Activated naive CD4-positive, alpha-beta T cell treated with anti-CD3 and anti-CD28 coated beads, Interleukin-2, amount 10 ng/mL, durations not matched to agents 7 days and 5 days (primary cell): Measurements from ENCODE around the gene PLCG2.
"Not testable (repeated sequence)": the region's sequence is repeated elsewhere in the genome, so short reads cannot be mapped to it uniquely, and the experiment has no call there.

Source experiments
- CTCF ChIA-PET: fragments of 350-600 bp; sonication (Branson Sonifier 250); formaldehyde crosslinking; loops from one replicate; lab custom pipeline; 2021; ENCODE audit warnings: antibody characterized with exemption; lab: Charles Lee
- DNase-seq: peaks from one replicate; pipeline ENCODE4 v3.0.0-alpha.2; 2020
- H3K27ac Mint-ChIP-seq: one replicate; pipeline ENCODE4 v1.8.0; 2021; ENCODE audit warnings: mild to moderate bottlenecking, moderate library complexity, mixed read lengths
- H3K27me3 Mint-ChIP-seq: one replicate; pipeline ENCODE4 v1.8.0; 2021; ENCODE audit warnings: mild to moderate bottlenecking, mixed read lengths
- H3K36me3 Mint-ChIP-seq: one replicate; pipeline ENCODE4 v1.8.0; 2021; ENCODE audit warnings: mixed read lengths
- H3K4me1 Mint-ChIP-seq: one replicate; pipeline ENCODE4 v1.8.0; 2021; ENCODE audit warnings: mixed read lengths
- H3K4me3 Mint-ChIP-seq: one replicate; pipeline ENCODE4 v1.8.0; 2021; ENCODE audit warnings: mild to moderate bottlenecking, moderate library complexity, mixed read lengths
- H3K9me3 Mint-ChIP-seq: one replicate; pipeline ENCODE4 v1.8.0; 2021; ENCODE audit warnings: mixed read lengths

Gene PLCG2

GRCh38 chr16:81925016-81925415 is 145.9 kb downstream of the PLCG2 start:
- Mint-ChIP-seq H3K4me3 (no peak overlapping the region), H3K27ac (no peak overlapping the region), H3K27me3 (no peaks in the 10 kb centered on the region), H3K4me1 (peaks cover 5% of the 10 kb centered on the region), H3K9me3 (no peaks in the 10 kb centered on the region), H3K36me3 (no peaks in the 10 kb centered on the region)
- CTCF ChIA-PET: no interaction called here
- DNase-seq: no peak

GRCh38 chr16:81926036-81926435 is 146.9 kb downstream of the PLCG2 start:
- no peaks in the 10 kb centered on the region for H3K9me3 Mint-ChIP-seq
- CTCF ChIA-PET: interaction anchor here (1.3 kb wide), 1 partner anchor 304 kb away, joined by 3 read pairs; no protein-coding TSS in a partner anchor
- no peak overlapping the region for H3K4me3 Mint-ChIP-seq
- no peaks in the 10 kb centered on the region for H3K36me3 Mint-ChIP-seq
- no peak for DNase-seq
- no peaks in the 10 kb centered on the region for H3K27me3 Mint-ChIP-seq
- peak overlapping the region; percentile 4 for H3K27ac Mint-ChIP-seq
- peaks cover 5% of the 10 kb centered on the region for H3K4me1 Mint-ChIP-seq

- no peaks in the 10 kb centered on the region for H3K27me3 Mint-ChIP-seq
- no peaks in the 10 kb centered on the region for H3K9me3 Mint-ChIP-seq
- CTCF ChIA-PET: no interaction called here
- no peak overlapping the region for H3K27ac Mint-ChIP-seq
- H3K4me3 Mint-ChIP-seq: no peak overlapping the region
- peaks cover 5% of the 10 kb centered on the region for H3K4me1 Mint-ChIP-seq
- no peaks in the 10 kb centered on the region for H3K36me3 Mint-ChIP-seq
- no peak for DNase-seq
These were observed 148.6 kb downstream of the PLCG2 start for GRCh38 chr16:81927561-81928185.

GRCh38 chr16:81928271-81928918 is 149.3 kb downstream of the PLCG2 start:
- Mint-ChIP-seq H3K9me3 (no peaks in the 10 kb centered on the region), H3K27ac (no peak overlapping the region), H3K27me3 (no peaks in the 10 kb centered on the region), H3K36me3 (no peaks in the 10 kb centered on the region), H3K4me1 (peaks cover 5% of the 10 kb centered on the region), H3K4me3 (no peak overlapping the region)
- CTCF ChIA-PET: no interaction called here
- no peak for DNase-seq

- H3K27me3 Mint-ChIP-seq: no peaks in the 10 kb centered on the region
- H3K36me3 Mint-ChIP-seq: no peaks in the 10 kb centered on the region
- no peak overlapping the region for H3K4me3 Mint-ChIP-seq
- H3K4me1 Mint-ChIP-seq: peaks cover 5% of the 10 kb centered on the region
- CTCF ChIA-PET: no interaction called here
- no peak overlapping the region for H3K27ac Mint-ChIP-seq
- DNase-seq: no peak
- H3K9me3 Mint-ChIP-seq: no peaks in the 10 kb centered on the region
These were observed 149.9 kb downstream of the PLCG2 start for GRCh38 chr16:81928975-81929374.

- no peaks in the 10 kb centered on the region for H3K27me3 Mint-ChIP-seq
- H3K4me3 Mint-ChIP-seq: no peak overlapping the region
- no peak overlapping the region for H3K27ac Mint-ChIP-seq
- no peaks in the 10 kb centered on the region for H3K9me3 Mint-ChIP-seq
- peaks cover 5% of the 10 kb centered on the region for H3K4me1 Mint-ChIP-seq
- CTCF ChIA-PET: interaction anchor here (0.7 kb wide), 1 partner anchor 44 kb away, joined by 3 read pairs; no protein-coding TSS in a partner anchor
- no peak for DNase-seq
- no peaks in the 10 kb centered on the region for H3K36me3 Mint-ChIP-seq
These were observed 150.8 kb downstream of the PLCG2 start for GRCh38 chr16:81929841-81930240.

GRCh38 chr16:81931927-81932326 is 152.8 kb downstream of the PLCG2 start:
- H3K4me1 Mint-ChIP-seq: peaks cover 5% of the 10 kb centered on the region
- H3K36me3 Mint-ChIP-seq: no peaks in the 10 kb centered on the region
- no peaks in the 10 kb centered on the region for H3K27me3 Mint-ChIP-seq
- CTCF ChIA-PET: no interaction called here
- H3K27ac Mint-ChIP-seq: no peak overlapping the region
- H3K9me3 Mint-ChIP-seq: no peaks in the 10 kb centered on the region
- DNase-seq: no peak
- no peak overlapping the region for H3K4me3 Mint-ChIP-seq

GRCh38 chr16:81932668-81933067 is 153.6 kb downstream of the PLCG2 start:
- H3K27me3 Mint-ChIP-seq: no peaks in the 10 kb centered on the region
- no peak overlapping the region for H3K27ac Mint-ChIP-seq
- CTCF ChIA-PET: no interaction called here
- peaks cover 5% of the 10 kb centered on the region for H3K4me1 Mint-ChIP-seq
- DNase-seq: no peak
- no peaks in the 10 kb centered on the region for H3K36me3 Mint-ChIP-seq
- H3K9me3 Mint-ChIP-seq: no peaks in the 10 kb centered on the region
- H3K4me3 Mint-ChIP-seq: no peak overlapping the region

- no peak overlapping the region for H3K4me3 Mint-ChIP-seq
- no peaks in the 10 kb centered on the region for H3K36me3 Mint-ChIP-seq
- H3K9me3 Mint-ChIP-seq: no peaks in the 10 kb centered on the region
- peaks cover 5% of the 10 kb centered on the region for H3K4me1 Mint-ChIP-seq
- no peak for DNase-seq
- CTCF ChIA-PET: no interaction called here
- H3K27me3 Mint-ChIP-seq: no peaks in the 10 kb centered on the region
- H3K27ac Mint-ChIP-seq: no peak overlapping the region
These were observed 154.3 kb downstream of the PLCG2 start for GRCh38 chr16:81933361-81933760.

GRCh38 chr16:81934711-81935110 is 155.6 kb downstream of the PLCG2 start:
- CTCF ChIA-PET, H3K27ac Mint-ChIP-seq, H3K36me3 Mint-ChIP-seq, H3K27me3 Mint-ChIP-seq, H3K4me3 Mint-ChIP-seq, DNase-seq, H3K4me1 Mint-ChIP-seq, H3K9me3 Mint-ChIP-seq: not testable (repeated sequence)

GRCh38 chr16:81936209-81937000 is 157.3 kb downstream of the PLCG2 start:
- Mint-ChIP-seq H3K9me3 (no peaks in the 10 kb centered on the region), H3K36me3 (no peaks in the 10 kb centered on the region), H3K4me3 (no peak overlapping the region), H3K27me3 (no peaks in the 10 kb centered on the region), H3K27ac (no peak overlapping the region), H3K4me1 (no peaks in the 10 kb centered on the region)
- CTCF ChIA-PET: no interaction called here
- DNase-seq: no peak

- Mint-ChIP-seq H3K36me3 (no peaks in the 10 kb centered on the region), H3K27ac (no peak overlapping the region)
- CTCF ChIA-PET: no interaction called here
These were observed 158.4 kb downstream of the PLCG2 start for GRCh38 chr16:81937305-81938038.

GRCh38 chr16:81938326-81939163 is 159.5 kb downstream of the PLCG2 start:
- H3K4me3 Mint-ChIP-seq: no peak overlapping the region
- H3K9me3 Mint-ChIP-seq: no peaks in the 10 kb centered on the region
- CTCF ChIA-PET: interaction anchor here (4.8 kb wide), 1 partner anchor 291 kb away, joined by 22 read pairs; no protein-coding TSS in a partner anchor
- H3K4me1 Mint-ChIP-seq: no peaks in the 10 kb centered on the region
- no peak for DNase-seq
- H3K36me3 Mint-ChIP-seq: no peaks in the 10 kb centered on the region
- H3K27me3 Mint-ChIP-seq: no peaks in the 10 kb centered on the region
- H3K27ac Mint-ChIP-seq: no peak overlapping the region

More at GRCh38 chr16:81937305-81938038, 158.4 kb downstream of the PLCG2 start:
- Mint-ChIP-seq H3K9me3 (no peaks in the 10 kb centered on the region), H3K4me1 (no peaks in the 10 kb centered on the region), H3K27me3 (no peaks in the 10 kb centered on the region), H3K4me3 (no peak overlapping the region)
- no peak for DNase-seq
